HCEC 1CT (cell line): ENCODE measurements around the gene DOCK2.
A peak's percentile ranks its signal among the peaks of the same experiment; 100 is the strongest.
"Not testable (repeated sequence)": the region's sequence is repeated elsewhere in the genome, so short reads cannot be mapped to it uniquely, and the experiment has no call there.

Source experiments
- DNase-seq: peaks from one replicate; pipeline ENCODE4 v3.0.0-alpha.2; 2017

The DOCK2 gene

GRCh38 chr5:169641253-169641652 is 4.2 kb downstream of the DOCK2 start:
- DNase-seq, result no peak

- DNase-seq, result no peak
Observed at GRCh38 chr5:169646856-169647255, 9.8 kb downstream of the DOCK2 start.

DNA sequence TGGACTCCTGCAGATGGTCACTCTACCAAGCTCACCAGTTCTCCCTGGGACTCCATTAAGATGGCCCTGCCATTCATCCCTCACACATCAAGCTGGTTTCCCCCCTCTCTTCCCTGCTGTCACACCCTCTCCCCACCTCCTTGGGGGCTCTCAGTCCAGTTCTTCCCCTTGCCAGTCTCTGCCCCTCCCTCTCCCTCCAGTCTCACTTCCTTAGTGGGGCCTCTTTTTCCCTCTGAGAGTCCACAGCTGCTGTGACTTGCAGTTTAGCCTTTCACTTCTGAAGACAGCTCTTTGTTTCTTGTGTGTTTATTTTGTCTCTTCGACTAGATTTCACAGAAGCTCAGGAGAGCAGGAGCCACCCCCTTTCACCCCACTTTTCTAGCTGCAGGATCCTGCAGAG is 10.5 kb downstream of the DOCK2 start:
- no peak for DNase-seq

GRCh38 chr5:169648725-169649310 is 11.7 kb downstream of the DOCK2 start:
- no peak for DNase-seq

DNA sequence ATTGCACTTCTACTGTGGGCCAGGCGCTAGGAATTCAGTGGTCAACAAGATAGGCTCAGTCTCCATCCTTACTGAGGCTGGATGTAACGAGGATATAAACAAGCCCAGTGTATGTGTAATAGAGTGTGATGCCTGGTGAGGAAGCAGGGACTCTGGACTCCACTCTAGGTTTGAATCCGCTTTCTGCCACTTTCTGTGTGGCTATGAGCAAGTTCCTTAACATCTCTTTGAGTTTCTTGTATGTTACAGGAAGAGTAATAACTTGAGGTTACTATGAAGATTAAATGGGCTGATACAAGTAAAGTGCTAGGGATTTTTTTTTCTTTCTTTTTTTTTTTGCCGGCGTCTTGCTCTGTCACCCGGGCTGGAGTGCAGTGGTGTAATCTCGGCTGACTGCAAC is 12.4 kb downstream of the DOCK2 start:
- no peak for DNase-seq

- DNase-seq, result peak; percentile 76
Observed at GRCh38 chr5:169650701-169651331, 13.7 kb downstream of the DOCK2 start.

GRCh38 chr5:169651526-169651925 is 14.5 kb downstream of the DOCK2 start:
- DNase-seq, result no peak

- DNase-seq, result no peak
Observed at GRCh38 chr5:169652057-169652456, 15.0 kb downstream of the DOCK2 start.

- DNase-seq, result no peak
Observed at GRCh38 chr5:169653091-169653490, 16.0 kb downstream of the DOCK2 start.

DNA sequence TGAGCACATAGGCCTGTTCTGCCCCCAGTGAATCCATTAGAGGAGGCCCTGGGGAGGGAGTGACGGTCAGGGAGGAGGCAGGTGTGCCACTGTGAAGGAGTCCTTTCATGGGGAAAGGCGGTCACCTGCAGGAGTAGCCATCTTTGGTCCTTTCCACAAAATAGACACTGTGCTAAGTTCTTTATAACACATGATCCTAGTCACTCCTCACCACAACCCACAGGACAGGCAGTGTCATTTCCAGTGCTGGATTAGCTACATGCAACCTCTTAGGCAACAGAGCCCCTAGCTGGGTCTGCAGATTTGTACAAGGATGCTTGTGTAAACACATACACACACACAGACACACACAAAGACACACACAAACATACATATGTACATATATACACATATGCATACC is 18.3 kb downstream of the DOCK2 start:
- no peak for DNase-seq

DNA sequence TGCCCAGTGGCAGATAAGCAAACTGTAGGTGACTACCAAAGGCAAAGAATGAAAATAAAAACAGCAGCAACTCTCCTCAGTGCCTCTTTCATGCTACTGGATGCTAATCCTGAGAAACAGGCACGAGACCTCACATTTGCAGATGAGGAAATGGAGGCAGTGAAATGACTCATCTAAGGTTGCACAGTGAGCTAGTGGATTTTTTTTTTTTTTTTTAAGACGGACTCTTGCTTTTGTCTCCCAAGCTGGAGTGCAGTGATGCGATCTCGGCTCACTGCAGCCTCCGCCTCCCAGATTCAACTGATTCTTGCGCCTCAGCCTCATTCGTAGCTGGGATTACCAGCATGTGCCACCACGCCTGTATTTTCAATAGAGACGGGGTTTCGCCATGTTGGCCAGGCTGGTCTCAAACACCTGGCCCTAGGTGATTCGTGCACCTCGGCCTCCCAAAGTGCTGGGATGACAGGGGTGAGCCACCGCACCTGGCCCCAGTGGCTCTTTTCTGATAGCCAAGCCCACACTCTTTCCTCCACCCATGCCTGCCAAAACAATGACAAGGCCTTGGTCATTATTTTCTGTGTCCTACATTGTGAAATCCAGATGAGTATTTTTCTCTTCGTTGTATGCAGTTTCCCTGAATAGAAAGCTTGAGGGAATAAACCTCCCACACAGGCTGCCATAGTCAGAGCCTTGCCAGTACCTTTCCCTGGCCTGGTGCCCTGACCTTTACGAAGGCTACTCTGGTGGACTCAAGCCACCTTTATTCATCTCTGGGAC is 19.2 kb downstream of the DOCK2 start:
- DNase-seq, result peak; percentile 18

- DNase-seq, result no peak
Observed at GRCh38 chr5:169657127-169657526, 20.1 kb downstream of the DOCK2 start.

GRCh38 chr5:169662451-169662850 is 25.4 kb downstream of the DOCK2 start:
- DNase-seq, result not testable (repeated sequence)

DNA sequence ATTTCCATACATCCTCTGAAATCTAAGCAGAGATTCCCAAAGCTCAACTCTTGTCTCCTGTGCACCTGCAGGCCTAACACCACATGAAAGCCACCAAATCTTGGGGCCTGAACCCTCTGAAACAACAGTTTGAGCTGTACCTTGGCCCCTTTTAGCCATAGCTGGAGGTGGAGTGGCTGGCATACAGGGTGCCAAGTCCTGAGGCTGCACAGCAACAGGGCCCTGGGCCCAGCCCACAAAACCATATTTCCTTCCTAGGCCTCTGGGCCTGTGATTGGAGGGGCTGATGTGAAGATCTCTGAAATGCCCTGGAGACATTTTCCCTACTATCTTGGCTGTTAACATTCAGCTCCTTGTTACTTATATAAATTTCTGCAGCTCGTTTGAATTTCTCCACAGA is 26.5 kb downstream of the DOCK2 start:
- no peak for DNase-seq

- no peak for DNase-seq
Observed at GRCh38 chr5:169666365-169666764, 29.3 kb downstream of the DOCK2 start.

GRCh38 chr5:169667896-169668674 is 31.0 kb downstream of the DOCK2 start:
- DNase-seq, result peak; percentile 7

DNA sequence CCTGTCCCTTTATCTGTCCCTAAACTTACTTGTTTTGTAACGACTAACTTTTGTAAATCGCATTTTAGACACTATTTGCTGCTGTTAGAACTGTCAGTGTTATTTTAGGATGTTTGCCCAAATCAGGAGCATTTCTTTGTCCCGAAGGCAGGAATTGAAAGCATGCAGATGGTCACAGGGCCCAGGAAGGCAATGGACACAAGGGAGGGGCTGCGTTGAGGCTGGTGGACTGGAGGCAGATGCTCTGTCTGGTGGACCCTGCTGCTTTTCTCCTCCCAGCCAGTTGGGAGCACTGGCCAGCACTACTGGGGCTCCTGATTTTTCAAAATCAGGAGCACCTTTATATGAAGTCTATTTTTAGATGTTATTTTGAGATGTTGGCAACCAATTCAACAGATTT is 31.7 kb downstream of the DOCK2 start:
- peak; percentile 11 for DNase-seq

DNA sequence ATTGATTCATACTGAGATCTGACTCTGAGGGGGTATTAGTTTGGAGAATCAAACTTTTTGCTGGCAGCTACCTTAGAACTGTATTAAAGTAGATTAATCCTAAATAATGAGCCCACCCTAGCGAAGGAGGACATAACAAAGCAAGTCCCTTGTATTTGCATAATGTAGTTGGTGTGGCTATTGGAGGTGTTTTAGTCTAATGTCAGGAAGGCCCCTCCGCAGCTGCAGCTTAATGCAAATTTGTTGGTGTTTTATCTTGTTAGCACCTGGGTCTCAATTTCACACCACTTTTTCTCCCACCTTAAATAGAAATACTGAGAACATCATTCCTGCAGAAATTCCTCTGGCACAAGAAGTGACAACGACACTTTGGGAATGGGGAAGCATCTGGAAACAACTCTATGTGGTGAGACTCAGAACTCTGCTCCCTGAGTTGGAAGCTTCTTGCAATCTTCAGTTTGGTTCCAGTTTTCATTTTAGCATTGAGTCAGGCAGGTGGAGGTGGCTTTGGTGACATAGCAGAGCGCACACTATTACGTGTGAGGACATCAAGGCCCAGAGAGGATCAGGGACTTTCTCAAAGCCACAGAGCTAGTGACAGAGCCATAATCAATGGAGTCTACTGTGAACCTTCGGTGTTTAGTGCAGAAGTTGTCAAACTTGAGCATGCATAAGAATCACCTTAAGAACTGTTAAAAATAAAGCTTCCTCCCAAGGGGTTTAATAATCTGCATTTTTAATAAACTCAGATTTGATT is 33.9 kb downstream of the DOCK2 start:
- no peak for DNase-seq

DNA sequence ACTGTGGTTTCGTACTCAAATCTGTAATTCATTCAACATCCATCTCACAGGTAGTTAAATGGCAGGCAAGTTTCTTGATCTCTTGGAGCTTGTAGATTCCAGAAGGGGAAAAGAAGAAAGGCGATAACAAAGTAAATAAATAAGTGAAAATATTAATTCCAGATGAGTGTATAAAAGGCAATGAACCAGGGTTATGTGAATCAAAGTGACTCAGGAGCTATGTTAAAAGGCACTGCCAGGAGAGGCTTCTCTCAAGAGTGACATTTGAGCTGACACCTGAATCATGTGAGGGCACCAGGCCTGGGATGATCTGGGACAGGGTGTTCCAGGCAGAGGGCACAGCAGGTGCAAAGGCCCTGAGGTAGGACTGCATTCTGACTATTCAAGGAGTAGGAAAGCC is 45.0 kb downstream of the DOCK2 start:
- DNase-seq, result no peak

GRCh38 chr5:169686137-169686536 is 49.1 kb downstream of the DOCK2 start:
- DNase-seq, result no peak

GRCh38 chr5:169688106-169688505 is 51.0 kb downstream of the DOCK2 start:
- DNase-seq, result no peak

GRCh38 chr5:169691471-169691870 is 54.4 kb downstream of the DOCK2 start:
- DNase-seq, result no peak
